ENCODE data around the gene LGR6.

LGR6 gene

DNA sequence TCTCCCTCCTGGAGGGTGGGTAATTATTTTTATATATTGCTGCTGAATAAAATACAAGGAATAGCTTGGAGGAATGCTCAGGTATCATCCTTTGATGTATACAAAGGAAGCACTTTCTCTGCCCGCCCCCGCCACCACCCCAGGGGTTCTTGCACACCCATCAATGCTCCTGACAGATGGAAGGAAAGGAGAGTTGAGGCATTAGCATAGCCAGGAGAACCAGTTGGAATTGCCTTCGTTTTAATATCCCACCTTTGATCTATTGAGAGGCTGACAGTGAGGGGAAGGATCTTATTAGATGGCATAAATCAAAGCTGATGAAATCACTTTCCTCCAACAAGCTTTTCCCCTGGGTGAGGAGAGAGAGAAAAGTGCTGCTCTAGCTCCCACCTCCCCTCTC is 71.1 kb downstream of the LGR6 start:
- DNase-seq (ENCODE audit: low spot score) (peak; percentile 17), ATAC-seq (ENCODE audit: low read depth) (no peak)
- H3K36me3 ChIP-seq (ENCODE audit: low read depth) = no peaks in the 10 kb centered on the region
- no peak overlapping the region for H3K27ac ChIP-seq (ENCODE audit: poor library complexity, severe bottlenecking)
- no peaks in the 10 kb centered on the region for H3K27me3 ChIP-seq (ENCODE audit: insufficient read depth, poor library complexity, severe bottlenecking)
- no peaks in the 10 kb centered on the region for H3K4me1 ChIP-seq (ENCODE audit: insufficient read depth, poor library complexity, severe bottlenecking)
- TF ChIP-seq, protein P1, sequence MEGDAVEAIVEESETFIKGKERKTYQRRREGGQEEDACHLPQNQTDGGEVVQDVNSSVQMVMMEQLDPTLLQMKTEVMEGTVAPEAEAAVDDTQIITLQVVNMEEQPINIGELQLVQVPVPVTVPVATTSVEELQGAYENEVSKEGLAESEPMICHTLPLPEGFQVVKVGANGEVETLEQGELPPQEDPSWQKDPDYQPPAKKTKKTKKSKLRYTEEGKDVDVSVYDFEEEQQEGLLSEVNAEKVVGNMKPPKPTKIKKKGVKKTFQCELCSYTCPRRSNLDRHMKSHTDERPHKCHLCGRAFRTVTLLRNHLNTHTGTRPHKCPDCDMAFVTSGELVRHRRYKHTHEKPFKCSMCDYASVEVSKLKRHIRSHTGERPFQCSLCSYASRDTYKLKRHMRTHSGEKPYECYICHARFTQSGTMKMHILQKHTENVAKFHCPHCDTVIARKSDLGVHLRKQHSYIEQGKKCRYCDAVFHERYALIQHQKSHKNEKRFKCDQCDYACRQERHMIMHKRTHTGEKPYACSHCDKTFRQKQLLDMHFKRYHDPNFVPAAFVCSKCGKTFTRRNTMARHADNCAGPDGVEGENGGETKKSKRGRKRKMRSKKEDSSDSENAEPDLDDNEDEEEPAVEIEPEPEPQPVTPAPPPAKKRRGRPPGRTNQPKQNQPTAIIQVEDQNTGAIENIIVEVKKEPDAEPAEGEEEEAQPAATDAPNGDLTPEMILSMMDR (IDR thresholded peaks at IDR 0.05; ENCODE audit: poor library complexity, severe bottlenecking) = no peak
- H3K9me3 ChIP-seq (ENCODE audit: severe bottlenecking) = no peaks in the 10 kb centered on the region
- no peak overlapping the region for H3K4me3 ChIP-seq (ENCODE audit: severe bottlenecking)

DNA sequence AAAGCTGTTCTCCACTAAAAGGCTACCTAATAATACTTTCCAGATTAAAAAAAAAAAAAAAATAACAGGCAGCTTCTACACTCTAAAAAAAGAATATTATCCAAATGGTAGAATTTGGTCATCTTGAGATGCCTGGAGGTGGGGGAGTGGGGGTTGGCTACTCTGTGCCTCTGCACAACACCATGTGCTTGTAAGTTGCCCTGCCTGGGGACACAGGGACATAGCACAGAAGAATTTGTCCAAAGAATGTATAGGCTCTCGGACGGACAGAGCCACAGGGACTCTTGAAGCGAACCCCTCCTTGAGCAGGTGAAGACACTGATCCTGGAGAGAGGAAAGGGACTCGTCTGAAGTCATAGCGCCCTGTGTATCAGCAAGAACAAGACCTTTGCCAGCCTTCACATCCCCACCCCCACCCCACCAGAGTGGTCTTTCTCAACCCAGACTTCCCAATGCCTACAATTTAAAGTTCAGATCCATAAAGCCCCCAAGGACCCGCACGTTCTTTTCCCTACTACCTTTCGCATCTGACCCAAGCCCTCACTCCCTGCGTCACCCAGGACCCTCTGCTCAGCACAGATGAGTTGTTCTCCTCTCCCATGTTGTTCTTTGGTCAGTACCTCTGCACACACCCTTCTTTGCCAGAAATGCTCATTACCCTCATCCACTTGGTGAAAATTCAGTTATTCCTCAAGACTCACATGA is 72.6 kb downstream of the LGR6 start:
- DNase-seq (ENCODE audit: low spot score) (peak; percentile 14), ATAC-seq (ENCODE audit: low read depth) (no peak)
- Histone ChIP-seq H3K4me3 (ENCODE audit: severe bottlenecking) (no peak overlapping the region), H3K4me1 (ENCODE audit: insufficient read depth, poor library complexity, severe bottlenecking) (no peaks in the 10 kb centered on the region), H3K27ac (ENCODE audit: poor library complexity, severe bottlenecking) (no peak overlapping the region), H3K36me3 (ENCODE audit: low read depth) (no peaks in the 10 kb centered on the region), H3K27me3 (ENCODE audit: insufficient read depth, poor library complexity, severe bottlenecking) (no peaks in the 10 kb centered on the region), H3K9me3 (ENCODE audit: severe bottlenecking) (no peaks in the 10 kb centered on the region)
- TF ChIP-seq, protein P1 (IDR thresholded peaks at IDR 0.05; ENCODE audit: poor library complexity, severe bottlenecking) = no peak

DNA sequence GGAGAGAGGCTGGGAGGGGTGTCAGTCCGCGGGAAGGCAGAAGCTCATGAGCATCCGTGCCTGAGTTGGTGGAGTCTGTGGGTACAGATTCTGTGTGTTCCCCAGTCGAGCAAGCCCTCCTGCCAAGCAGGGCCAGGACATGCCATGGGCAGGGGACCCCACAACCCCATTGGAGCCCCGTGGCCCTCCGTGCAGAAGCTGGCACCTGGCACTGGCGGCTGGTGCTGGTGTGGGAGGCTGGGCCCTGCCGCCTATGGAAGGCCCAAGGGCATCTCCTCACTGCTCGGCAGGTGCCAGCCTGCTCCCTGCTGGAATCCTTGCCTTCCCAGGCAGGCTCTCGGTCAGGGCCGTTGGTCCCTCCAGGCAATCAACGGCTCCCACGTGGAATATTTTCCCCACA is 74.4 kb downstream of the LGR6 start:
- DNase-seq (ENCODE audit: low spot score) = peak; percentile 34
- Histone ChIP-seq H3K36me3 (ENCODE audit: low read depth) (no peaks in the 10 kb centered on the region), H3K27ac (ENCODE audit: poor library complexity, severe bottlenecking) (no peak overlapping the region), H3K4me1 (ENCODE audit: insufficient read depth, poor library complexity, severe bottlenecking) (no peaks in the 10 kb centered on the region), H3K27me3 (ENCODE audit: insufficient read depth, poor library complexity, severe bottlenecking) (no peaks in the 10 kb centered on the region), H3K9me3 (ENCODE audit: severe bottlenecking) (no peaks in the 10 kb centered on the region), H3K4me3 (ENCODE audit: severe bottlenecking) (no peak overlapping the region)
- no peak for ATAC-seq (ENCODE audit: low read depth)
- TF ChIP-seq, protein P1 (IDR thresholded peaks at IDR 0.05; ENCODE audit: poor library complexity, severe bottlenecking) = no peak

DNA sequence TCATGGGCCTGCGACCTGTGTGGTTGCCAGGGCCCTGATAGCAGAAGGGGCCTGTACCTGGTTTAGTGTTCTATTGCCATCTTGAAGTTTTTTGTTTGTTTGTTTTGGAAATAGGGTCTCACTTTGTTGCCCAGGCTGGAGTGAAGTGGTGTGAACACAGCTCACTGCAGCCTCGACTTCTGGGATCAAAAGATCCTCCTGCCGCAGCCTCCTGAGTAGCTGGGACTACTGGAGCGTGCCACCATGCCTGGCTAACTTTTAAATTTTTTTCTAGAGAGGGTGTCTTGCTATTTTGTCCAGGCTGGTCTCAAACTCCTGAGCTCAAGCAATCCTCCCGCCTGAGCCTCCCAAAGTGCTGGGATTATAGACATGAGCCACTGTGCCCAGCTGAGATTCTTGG is 75.2 kb downstream of the LGR6 start:
- peak; percentile 3 for DNase-seq (ENCODE audit: low spot score)
- no peak overlapping the region for H3K4me3 ChIP-seq (ENCODE audit: severe bottlenecking)
- no peak overlapping the region for H3K27ac ChIP-seq (ENCODE audit: poor library complexity, severe bottlenecking)
- no peaks in the 10 kb centered on the region for H3K36me3 ChIP-seq (ENCODE audit: low read depth)
- no peak for ATAC-seq (ENCODE audit: low read depth)
- no peaks in the 10 kb centered on the region for H3K4me1 ChIP-seq (ENCODE audit: insufficient read depth, poor library complexity, severe bottlenecking)
- TF ChIP-seq, protein P1 (IDR thresholded peaks at IDR 0.05; ENCODE audit: poor library complexity, severe bottlenecking) = no peak
- H3K27me3 ChIP-seq (ENCODE audit: insufficient read depth, poor library complexity, severe bottlenecking) = no peaks in the 10 kb centered on the region
- H3K9me3 ChIP-seq (ENCODE audit: severe bottlenecking) = no peaks in the 10 kb centered on the region

DNA sequence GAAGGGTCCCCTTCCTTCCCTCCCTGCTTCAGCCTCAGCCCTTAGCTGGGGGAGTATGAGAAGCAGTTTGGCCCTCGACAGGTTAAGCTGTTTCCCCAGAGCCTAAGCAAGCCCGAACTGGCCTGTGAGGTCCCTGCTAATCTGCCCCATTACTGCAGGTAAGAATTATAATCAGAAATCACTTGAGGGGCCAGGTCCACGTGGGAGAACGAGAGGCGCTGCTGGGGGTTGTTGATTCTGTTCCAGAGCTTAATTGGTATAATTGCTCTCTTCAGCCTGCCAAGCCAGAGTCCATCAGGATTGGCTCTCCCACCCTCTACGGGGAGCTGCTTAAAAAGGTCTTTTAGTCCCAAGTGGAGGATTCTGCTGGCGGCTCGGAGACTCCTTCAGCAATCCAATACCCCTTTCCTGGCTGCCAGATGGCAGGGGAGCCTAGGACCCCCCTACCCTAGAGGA is 77.3 kb downstream of the LGR6 start:
- Histone ChIP-seq H3K27me3 (ENCODE audit: insufficient read depth, poor library complexity, severe bottlenecking) (no peaks in the 10 kb centered on the region), H3K4me1 (ENCODE audit: insufficient read depth, poor library complexity, severe bottlenecking) (no peaks in the 10 kb centered on the region), H3K9me3 (ENCODE audit: severe bottlenecking) (no peaks in the 10 kb centered on the region), H3K4me3 (ENCODE audit: severe bottlenecking) (no peak overlapping the region), H3K27ac (ENCODE audit: poor library complexity, severe bottlenecking) (no peak overlapping the region), H3K36me3 (ENCODE audit: low read depth) (no peaks in the 10 kb centered on the region)
- no peak for ATAC-seq (ENCODE audit: low read depth)
- TF ChIP-seq, protein P1 (IDR thresholded peaks at IDR 0.05; ENCODE audit: poor library complexity, severe bottlenecking) = no peak
- DNase-seq (ENCODE audit: low spot score) = peak; percentile 18

Data from RWPE2 (cell line).